Measurements from ENCODE around the gene NUFIP2.

NUFIP2 gene

DNA sequence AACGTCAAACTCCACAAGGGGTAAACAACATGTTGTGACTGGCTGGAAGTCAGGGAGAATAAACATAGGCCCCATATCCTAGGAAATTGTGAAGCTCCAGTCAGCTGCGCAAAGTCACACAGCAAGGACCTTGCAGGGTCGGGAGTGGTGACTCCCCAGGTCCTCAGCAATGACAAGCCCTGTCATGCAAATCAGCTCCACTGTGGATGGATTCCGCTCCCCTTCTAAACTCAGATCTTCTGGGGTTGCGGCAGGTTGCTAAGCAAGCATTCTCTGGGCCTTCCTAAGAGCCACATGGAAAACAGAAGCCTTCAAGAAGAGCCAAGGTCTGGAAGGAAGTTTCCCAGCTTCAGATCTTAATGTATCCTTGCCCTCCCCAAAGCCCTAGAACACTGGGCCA is 84.9 kb downstream of the NUFIP2 start:
- in situ Hi-C loops (cut with MboI; ENCODE audit: low pct_unique_long_range_greater_than_20kb, low sequenced_read_pairs) = no loop called here

DNA sequence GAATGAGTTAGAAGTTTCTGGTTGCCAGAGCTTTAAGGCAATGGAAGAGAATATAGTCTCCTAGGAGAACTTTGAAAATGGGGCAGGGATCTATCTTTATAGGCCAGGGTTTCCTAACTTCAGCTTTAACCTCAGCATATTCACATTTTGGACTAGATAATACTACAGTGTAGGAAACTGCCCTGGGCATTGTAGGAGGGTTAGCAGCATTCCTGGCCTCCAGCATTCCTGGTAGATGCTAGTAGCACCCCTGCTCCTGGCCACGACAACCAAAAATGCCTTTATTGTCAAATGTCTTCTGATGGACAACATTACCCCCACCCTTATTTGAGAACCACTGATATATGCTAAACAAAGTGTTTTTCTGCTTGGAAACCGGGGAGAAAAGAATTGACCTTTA is 86.0 kb downstream of the NUFIP2 start:
- in situ Hi-C loops (cut with MboI; ENCODE audit: low pct_unique_long_range_greater_than_20kb, low sequenced_read_pairs) = no loop called here
- no peak for DNase-seq

More for the DNA sequence above, 84.9 kb downstream of the NUFIP2 start:
- DNase-seq = no peak
